Measurements from ENCODE around the gene WDR62.
"Not testable (repeated sequence)": the region's sequence is repeated elsewhere in the genome, so short reads cannot be mapped to it uniquely, and the experiment has no call there.

WDR62 gene

GRCh38 chr19:36040495-36040894 is 14.2 kb upstream of the WDR62 start:
- DNase-seq: no peak

GRCh38 chr19:36041092-36041491 is 13.6 kb upstream of the WDR62 start:
- not testable (repeated sequence) for DNase-seq

- DNase-seq: no peak
These were observed 12.9 kb upstream of the WDR62 start for GRCh38 chr19:36041831-36042230.

GRCh38 chr19:36043952-36044351 is 10.7 kb upstream of the WDR62 start:
- DNase-seq: peak in 1 of 2 donors; percentile 40

GRCh38 chr19:36046443-36047050 is 8.2 kb upstream of the WDR62 start:
- no peak for DNase-seq

- no peak for DNase-seq
These were observed 6.9 kb upstream of the WDR62 start for GRCh38 chr19:36047835-36048234.

GRCh38 chr19:36049080-36049698 is 5.5 kb upstream of the WDR62 start:
- DNase-seq: no peak

GRCh38 chr19:36051236-36051635 is 3.5 kb upstream of the WDR62 start:
- no peak for DNase-seq

- DNase-seq: no peak
These were observed 3.1 kb upstream of the WDR62 start for GRCh38 chr19:36051637-36052036.

GRCh38 chr19:36054119-36054732 is 471 bp upstream of the WDR62 start, which contains the start of gene THAP8:
THAP8 (minus strand) TSS chr19:36054285; CDS start chr19:36054217, 68 bp downstream.
- DNase-seq: peak; percentile 97 to 99

- no peak for DNase-seq
These were observed 3.9 kb downstream of the WDR62 start for GRCh38 chr19:36058481-36059179.

- DNase-seq: no peak
These were observed 4.6 kb downstream of the WDR62 start for GRCh38 chr19:36059180-36059910.

- peak; percentile 64 for DNase-seq
These were observed 5.7 kb downstream of the WDR62 start for GRCh38 chr19:36060430-36060829.

GRCh38 chr19:36061367-36061766 is 6.7 kb downstream of the WDR62 start:
- no peak for DNase-seq

GRCh38 chr19:36064826-36065225 is 10.1 kb downstream of the WDR62 start:
- no peak for DNase-seq

- DNase-seq: no peak
These were observed 13.0 kb downstream of the WDR62 start for GRCh38 chr19:36067681-36068080.

GRCh38 chr19:36068810-36069499 is 14.3 kb downstream of the WDR62 start:
- not testable (repeated sequence) for DNase-seq

GRCh38 chr19:36072081-36072480 is 17.4 kb downstream of the WDR62 start:
- no peak for DNase-seq

GRCh38 chr19:36073121-36073876 is 18.6 kb downstream of the WDR62 start:
- DNase-seq: no peak

GRCh38 chr19:36079389-36079945 is 24.8 kb downstream of the WDR62 start:
- DNase-seq: no peak

GRCh38 chr19:36081385-36081784 is 26.7 kb downstream of the WDR62 start:
- peak; percentile 72 for DNase-seq
